GM21447 (cell line): ENCODE data around the gene FRMD6.

Experiments used
- ATAC-seq: cut with Tn5 transposase; IDR thresholded peaks from one replicate; pipeline ENCODE4 v1.9.1; 2021; ENCODE audit not compliant: unreplicated experiment

The FRMD6 gene

DNA sequence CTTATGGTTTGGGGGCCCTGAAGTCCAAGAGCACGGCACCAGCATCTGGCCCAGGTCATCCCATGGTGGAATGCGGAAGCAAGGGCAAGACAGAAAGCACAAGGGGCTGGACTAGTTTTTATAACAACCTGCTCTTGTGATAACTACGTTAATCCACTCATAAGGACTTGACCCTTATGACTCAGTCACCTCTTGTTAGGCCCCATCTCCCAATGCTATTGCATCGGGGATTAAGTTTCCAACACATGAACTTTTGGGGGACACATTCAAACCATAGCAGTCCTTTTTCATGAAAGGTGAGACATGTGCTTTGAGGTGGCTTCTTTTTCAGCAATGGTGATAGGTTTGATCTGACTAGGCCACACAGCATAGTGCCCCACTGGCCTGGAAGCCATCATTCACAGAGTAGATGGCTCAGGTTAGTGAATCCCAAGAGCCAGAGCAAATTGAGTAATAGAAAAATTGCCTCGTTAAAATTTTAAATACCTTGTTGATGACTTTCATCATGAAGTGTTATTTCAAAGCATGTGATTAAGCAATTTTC lies 12.1 kb downstream of the FRMD6 start:
- ATAC-seq = no peak

DNA sequence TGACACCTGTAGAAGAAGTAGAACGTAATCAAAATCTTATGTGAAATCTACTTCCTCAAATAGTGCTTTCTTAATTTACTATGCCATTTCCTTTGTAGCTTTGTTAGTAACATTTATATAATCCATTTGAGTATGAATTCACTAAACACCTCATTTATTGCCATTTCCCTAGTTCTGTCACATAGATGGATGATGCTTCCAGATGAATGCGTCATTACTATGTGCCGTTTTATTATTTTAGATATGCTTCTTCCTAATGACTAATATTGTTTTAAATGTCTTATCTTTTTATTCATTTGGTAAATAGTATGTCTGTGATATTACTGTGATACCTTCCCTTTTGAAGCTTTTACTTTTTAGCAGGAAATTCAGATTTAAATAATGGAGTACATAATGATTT lies 14.4 kb downstream of the FRMD6 start:
- no peak for ATAC-seq

DNA sequence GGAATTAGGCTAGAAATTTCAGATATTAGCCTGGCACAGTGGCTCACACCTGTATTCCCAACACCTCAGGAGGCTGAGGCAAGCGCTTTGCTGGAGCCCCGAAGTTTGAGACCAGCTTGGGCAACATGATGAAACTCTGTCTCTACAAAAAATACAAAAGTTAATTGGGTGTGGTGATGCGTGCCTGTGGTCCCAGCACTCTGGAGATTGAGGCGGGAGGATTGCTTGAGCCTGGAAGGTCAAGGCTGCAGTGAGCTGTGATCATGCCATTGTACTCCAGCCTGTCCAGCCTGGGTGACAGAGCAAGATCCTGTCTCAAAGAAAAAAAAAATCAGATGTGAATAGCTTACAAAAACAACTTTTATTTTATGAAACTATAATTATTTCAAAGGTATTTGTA lies 15.1 kb downstream of the FRMD6 start:
- ATAC-seq = no peak

DNA sequence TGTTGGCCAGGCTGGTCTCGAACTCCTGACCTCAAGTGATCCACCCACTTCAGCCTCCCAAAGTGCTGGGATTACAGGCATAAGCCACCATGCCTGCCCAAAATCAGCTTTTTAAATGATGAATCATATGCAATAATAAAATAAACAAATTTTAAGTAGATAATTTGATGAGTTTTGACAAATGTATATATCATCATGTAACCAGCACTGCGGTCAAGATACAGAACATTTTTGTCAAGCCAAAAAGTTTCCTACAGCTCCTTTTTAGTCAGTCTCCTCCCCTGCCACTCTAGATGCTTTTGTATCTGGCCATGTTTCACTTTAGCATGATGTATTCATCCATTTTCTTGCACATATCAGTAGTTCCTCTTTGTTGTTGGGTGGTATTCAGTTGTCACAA lies 17.2 kb downstream of the FRMD6 start:
- no peak for ATAC-seq

DNA sequence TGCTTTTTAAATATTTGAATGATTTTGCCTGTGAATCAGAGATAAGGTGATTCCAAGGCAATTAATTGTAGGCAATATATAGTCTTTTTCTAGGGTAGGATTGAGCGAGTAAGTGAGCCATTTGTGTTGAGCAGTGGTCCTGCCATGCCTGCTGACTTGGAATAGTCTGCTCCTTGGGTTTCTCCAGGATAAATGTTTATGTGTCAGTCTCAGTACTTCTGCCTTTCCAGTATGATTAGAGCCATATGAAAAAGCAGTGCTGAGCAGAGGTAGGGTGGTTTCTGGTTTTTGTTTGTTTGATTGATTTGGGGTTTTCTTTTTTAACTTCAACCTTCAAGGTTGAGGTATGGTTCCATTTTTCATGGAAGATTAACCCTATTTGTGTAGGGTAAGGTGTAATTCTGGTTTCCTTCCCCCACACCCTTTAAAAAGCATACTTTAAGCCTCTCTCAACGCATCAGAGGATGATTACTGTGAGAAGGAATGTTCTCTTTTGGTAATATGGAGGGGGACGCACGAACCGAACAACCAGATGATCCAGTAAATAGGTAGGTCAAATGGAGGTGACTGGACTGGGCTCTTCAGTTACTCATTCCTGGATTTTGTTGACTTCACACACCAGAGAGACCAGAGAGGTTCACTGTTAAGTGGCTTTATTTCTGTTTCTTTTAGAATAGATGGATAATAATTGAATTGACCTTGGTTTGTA lies 22.7 kb downstream of the FRMD6 start:
- no peak for ATAC-seq

DNA sequence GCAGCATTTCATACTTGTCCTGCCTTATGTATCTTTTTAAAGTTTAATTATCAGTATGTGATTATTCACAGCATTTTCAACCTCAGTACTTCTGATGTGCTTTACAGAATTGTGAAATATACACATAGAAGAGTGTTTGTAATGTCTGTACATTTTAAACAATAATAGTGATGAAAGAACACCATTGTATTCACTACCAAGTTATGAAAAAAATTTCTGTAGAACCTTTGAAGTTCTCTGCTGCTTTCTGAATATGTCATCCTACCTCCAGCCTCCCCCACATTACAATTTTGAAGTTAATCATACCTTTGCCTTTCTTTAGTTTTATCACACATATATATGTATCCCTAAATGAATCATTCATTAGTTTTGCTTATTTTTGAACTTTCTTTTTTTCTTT lies 24.8 kb downstream of the FRMD6 start:
- ATAC-seq = no peak

DNA sequence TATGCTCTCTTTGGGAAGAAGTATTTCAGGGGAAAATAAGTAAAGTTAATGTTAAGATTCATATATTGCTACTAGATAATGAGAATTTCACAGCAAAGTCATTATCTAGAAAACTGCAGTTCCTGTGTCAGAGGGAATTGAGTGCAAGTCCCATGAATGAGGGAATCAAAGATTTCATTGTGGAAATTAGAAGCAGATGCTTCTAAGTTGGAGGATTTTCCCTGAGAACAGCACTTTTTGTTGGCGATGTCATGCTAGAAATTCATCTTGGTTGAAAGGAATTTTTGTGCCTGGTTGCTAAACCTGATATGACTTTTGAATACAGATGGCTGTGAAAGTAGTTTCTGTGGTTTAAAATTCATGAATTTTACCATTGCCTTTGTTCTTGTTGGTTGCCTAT lies 25.6 kb downstream of the FRMD6 start:
- no peak for ATAC-seq

DNA sequence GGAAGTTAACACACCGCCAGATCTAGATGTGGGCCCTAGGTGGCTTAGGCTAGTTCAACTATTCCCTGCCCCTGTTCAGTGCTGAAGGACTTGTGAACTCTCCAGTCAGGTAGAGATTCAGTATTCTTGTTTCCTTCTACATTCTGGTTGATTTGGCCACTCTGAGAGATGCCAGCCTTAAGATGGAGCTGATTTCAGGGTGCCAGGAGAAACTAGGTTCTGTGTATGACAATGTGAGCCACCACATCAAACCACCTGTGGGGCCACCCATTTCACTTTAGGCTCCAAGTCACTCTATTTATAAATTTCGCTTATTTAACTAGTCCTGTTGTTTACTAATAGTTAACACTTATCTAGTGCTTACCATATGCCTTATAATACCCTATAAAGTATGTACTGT lies 26.0 kb downstream of the FRMD6 start:
- no peak for ATAC-seq

DNA sequence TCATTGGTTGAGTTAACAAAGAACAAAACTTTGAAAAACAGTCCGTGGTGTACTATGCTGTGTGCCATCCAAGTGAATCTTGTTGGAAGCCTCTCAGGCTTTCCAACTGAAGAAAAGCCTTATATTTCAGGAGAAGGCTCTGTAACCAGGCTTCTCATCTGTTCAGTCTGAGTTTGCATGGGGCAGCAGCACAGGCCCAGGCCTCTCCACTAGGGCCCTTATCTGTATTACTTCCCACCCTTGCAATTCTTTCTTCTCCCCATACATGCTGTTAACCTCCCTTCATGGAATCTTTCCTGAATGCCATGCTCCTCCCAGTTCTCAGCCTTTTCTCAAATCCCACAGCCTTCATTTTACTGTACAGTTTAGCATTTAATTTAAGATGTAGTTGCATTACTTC lies 28.3 kb downstream of the FRMD6 start:
- no peak for ATAC-seq

DNA sequence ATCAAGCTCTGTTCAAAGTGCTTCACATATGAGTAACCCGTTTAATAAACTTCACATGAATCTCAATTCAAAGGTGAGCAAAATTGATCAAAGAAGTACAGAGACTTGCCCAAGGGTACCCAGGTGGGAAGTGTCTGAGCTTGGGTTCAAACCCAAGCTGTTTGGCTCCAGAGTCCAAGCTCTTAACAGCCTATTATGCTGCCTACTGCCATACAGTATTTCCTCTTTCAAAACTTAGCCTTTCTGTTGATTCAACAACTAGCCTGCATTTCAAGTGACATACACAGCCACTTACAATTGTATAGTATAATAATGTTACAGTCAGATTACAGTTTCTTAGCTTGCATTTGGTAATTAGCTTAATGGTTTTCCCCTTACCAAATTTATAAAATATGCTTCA lies 29.7 kb downstream of the FRMD6 start:
- ATAC-seq = no peak

DNA sequence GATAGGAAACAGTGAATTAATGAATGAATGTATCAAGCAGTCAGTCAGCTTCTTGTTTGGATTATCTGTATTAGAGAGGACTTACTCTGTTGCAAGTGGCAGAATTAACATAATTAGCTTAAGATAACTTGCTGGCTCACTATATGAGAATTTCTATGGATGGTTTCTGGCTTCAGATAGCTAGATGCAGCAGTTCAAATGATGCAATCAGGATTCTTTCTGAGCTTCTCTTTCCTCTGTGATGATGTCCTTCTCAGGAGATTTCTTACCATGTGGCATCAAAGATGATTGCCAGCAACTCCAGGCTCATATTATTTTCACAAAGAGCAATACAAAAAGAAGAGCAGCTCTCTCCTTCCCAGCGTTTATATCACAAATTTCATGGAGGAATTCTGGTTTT lies 30.7 kb downstream of the FRMD6 start:
- no peak for ATAC-seq

DNA sequence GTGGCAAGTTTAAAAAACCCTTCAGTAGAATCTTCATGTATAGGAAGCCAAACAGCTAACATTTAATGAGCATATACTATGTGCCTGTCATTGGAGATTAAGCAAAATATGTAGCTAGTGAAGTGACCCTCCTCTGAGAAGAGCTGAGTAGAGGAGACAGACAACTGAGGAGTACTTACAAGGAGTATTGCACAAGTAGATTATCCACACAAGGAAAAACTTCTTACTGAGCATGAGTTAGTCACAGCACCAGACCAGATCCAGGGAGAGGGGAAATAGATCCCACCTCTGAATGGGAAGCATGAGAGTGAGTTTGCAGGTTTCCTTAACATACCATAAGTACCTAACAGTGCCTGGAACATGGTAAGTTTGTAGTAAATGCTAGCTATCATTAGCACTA lies 33.0 kb downstream of the FRMD6 start:
- ATAC-seq = no peak

DNA sequence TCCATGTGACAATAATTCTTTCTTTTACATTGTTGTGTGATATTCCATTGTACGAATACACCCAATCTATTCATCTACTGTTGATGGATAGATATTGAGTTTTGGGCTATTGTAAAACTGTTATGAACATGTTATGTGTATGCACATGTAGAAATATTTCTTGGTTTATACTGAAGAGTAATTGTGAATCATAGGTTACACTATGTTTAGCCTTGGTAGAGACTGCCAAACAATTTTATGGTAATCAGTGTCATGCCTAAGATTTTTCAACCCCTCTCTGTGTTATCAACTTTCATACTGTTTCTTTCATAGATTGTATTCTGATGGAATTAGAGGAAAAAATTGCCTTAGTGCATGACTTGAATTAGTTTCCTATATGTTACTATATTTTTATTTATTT lies 39.5 kb downstream of the FRMD6 start:
- ATAC-seq = no peak

DNA sequence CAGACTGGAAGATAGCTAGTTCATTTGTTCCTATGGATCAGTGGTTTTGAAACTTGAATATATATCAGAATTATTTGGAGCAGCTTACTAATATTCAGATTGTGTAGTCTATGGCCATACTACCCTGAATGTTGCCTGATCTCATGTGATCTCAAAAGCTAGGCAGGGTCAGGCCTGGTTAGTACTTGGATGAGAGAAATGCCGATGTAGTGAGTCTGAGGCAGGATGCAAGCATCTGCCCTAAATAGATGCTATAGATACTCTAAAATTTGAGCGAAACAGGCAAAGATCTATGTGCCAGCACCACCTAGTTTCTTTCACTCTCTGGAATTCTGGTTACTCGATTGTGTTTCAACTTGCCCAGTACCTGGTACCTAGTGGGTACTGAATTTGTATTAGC lies 40.9 kb downstream of the FRMD6 start:
- ATAC-seq = no peak

DNA sequence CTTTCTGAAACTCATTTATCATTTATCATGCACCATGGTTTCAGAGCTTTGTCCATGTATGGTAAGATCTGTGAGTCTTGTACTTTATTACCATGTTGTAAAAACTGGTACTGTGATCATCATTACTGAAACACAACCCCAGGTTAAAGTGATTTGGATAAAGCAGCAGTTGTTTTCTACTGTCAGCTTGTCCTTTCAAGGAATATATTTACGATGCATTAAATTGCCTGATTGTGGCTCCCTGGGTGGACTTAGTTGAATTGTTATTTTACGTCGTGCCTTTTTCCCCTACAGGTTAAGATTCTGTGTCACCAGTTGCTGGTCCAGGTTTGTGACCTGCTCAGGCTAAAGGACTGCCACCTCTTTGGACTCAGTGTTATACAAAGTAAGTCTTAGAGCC lies 46.1 kb downstream of the FRMD6 start:
- no peak for ATAC-seq

DNA sequence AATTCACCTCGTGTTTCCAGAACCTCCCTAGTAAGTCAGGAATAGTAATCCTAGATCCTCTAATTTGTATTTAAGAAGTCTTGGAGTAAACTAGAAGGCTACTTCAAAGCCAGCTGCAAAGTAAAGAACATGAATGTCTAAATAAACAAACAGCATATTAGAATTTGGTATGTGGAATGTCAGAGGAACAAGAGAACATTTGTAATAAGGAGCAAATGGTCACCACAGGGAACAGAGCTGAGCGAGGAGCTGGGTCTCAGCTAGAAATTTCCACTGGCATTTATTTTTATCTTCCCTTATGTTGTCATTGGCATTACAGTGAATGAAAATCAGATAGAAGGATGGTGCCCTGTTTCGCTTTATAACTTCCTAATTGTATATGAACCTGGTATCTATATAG lies 50.2 kb downstream of the FRMD6 start:
- no peak for ATAC-seq

DNA sequence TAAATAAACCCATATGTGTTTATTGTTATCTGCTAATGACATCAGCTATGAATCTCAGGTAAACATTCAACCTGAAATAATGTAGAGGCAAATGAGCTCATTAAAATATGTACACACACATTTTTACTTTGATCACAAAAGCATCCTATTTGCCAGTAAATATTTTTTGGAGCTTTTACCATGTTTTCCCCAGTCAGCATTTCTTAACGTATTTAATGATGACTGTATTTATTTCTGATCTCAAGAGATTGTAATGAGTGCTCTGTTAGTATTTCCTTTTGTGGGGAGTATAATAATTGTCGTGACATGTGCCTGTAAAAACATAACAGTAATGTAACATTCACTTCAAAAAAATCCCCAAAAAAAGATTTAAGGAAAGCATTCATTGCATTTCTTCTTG lies 52.1 kb downstream of the FRMD6 start:
- no peak for ATAC-seq

DNA sequence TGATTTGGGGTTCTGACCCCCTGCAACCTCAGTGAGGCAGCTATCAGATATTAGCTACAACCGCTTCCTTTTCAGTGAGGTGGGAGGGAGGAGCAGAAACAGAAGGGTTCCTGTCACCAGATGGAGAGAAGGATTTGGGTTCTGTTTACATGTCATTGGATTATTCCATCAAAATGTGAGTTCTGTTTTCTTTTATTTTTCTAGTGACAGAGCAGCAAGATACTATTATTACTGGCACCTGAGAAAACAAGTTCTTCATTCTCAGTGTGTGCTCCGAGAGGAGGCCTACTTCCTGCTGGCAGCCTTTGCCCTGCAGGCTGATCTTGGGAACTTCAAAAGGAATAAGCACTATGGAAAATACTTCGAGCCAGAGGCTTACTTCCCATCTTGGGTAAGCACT lies 52.8 kb downstream of the FRMD6 start:
- ATAC-seq = no peak

DNA sequence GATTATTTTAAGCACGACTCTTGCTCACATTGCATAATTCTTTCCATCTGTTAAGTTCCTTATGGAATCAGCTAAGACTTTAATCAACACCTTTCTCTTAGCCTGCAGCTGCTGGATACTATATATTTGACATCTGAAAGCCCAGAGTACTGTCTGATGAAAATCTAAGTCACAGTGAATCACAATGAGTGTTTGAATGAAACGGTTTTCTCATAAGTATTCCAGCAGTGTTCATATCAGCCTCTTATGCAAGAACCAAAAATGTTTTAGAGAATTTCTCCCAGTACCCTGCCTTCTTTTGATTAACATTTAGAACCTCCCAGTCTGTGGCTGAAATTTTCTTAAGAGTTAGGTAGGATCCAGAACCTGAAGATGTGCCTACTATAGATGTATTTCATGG lies 55.6 kb downstream of the FRMD6 start:
- ATAC-seq = no peak

DNA sequence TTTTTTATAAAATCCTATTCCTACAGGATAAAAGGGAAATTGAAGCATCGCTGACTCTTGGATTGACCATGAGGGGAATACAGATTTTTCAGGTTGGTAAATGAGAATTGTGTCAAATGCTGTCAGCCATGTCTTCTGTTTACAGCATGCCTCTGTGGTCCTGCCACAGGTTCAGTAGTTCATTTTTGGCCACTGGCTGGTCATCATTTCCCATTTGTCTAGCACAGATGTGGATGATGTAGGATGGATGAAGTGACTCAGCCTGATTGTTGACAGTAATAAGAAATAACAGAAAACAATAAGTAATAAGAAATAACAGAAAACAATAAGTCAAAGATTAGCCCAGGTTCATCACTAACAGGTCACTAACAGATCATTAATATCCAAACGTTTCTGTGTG lies 59.8 kb downstream of the FRMD6 start:
- no peak for ATAC-seq

DNA sequence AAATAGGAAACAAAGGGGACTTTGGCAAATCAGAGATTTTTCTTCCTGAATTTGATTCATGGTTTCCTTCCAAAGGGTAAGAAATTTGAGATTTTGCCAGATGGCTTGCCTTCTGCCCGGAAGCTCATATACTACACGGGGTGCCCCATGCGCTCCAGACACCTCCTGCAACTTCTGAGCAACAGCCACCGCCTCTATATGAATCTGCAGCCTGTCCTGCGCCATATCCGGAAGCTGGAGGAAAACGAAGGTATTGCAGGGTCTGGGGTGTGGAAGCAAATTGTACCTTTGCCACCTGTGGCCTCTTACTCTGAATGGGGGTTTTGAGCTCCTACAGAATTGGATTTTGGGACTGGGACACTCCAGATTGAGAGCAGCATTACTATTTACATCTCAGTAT lies 63.5 kb downstream of the FRMD6 start:
- no peak for ATAC-seq

DNA sequence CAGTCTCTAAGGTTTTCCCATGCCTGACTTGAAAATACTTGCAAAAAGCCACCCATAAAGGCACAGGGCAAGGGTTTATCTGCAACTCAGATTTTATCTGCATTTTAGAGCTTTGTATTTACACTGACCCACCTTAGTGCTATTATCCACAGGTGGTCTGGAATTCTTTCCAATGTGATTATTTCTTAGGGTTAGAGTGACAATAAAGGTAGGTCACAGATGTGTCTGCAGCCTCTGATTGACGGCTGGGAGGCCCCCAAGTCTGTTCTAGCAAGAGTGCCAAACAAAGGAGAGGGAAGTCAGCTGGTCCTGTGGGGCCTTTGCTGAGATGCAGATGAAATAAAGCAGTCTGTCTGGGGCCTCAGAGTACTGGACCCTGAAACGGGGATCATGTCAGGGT lies 64.0 kb downstream of the FRMD6 start:
- no peak for ATAC-seq

DNA sequence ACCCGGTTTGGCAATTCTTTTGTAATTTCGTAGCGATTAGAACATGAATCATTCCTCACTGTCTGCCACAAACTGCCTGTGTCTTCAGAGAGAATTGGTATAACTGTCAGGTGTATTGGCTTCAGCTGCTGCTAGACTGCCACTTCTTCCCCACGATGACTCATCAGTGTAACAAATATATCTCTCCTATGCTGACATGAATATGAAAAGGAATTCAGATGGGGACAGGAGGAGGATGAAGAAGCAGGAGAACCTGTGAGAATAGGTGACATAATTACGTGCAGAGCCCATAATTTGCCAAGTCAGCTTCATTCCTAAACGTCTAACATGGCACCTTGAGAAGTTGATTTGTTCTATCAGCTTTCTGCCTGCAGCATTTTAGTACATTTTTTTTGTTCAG lies 64.9 kb downstream of the FRMD6 start:
- ATAC-seq = no peak
